Measurements from ENCODE around the gene PAIP2B.

DNA sequence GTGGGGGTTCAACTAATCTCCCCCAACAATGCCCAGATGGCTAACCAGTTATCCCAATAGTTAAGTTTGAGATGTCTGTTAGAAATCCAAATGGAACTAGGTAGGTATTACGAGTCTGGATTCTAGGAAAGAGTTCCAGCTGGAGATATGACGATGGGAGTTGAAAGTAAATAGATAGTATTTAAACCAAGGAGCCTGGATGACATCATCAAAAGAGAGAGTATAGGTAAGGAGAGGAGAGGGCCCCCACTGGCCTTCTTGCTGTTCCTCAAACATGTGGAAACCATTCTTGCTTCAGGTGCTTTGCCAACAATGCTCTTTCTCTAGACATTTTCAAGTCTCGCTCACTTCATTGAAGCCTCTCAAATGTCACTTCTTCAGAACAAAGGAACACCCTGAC, 26.0 kb upstream of the PAIP2B start:
- TF ChIP-seq EZH2 (IDR thresholded peaks at IDR 0.05; ENCODE audit: borderline replicate concordance, low read depth, low read length, poor library complexity, severe bottlenecking) (no peak), CTCF (conservative IDR thresholded peaks at IDR 0.05; ENCODE audit: low read depth, low read length) (no peak)
